HepG2 (cell line): ENCODE measurements around the gene PNKP. TPM values are rescaled to one million over a fixed set of nuclear protein-coding genes. Genes with fewer than 3 reads are reported as not detected.

ENCODE experiments used
- ATAC-seq: fragments of 200-7000 bp; cut with Tn5 transposase; 3 replicates; pipeline ENCODE4 v1.9.1; 2020; ENCODE audit warnings: mild to moderate bottlenecking, moderate library complexity
- BruUV-seq: library from RNA; stranded (reverse); fragments of 400-500 nt; replicated peaks from 2 replicates; lab custom pipeline; 2021; lab: Mats Ljungman, UMichigan
- CTCF ChIA-PET: fragments of 300-600 bp; formaldehyde crosslinking; extraction: SDS; loops from one replicate; lab custom pipeline; 2021; ENCODE audit warnings: low total read pairs, inconsistent platforms, low intra/inter-chr PET ratio; lab: Yijun Ruan, JAX
- POLR2A ChIA-PET: fragments of 350-600 bp; sonication (Branson Sonifier 250); formaldehyde crosslinking; loops from one replicate; lab custom pipeline; 2020; ENCODE audit warnings: antibody characterized with exemption, inconsistent platforms; lab: Yijun Ruan, JAX
- DNase-seq: peaks from one replicate; pipeline ENCODE4 v3.0.0-alpha.2; 2015; ENCODE audit warnings: low spot score
- FAIRE-seq: peaks from 3 replicates; lab custom pipeline; 2011; peaks lifted over from hg19 to GRCh38; lab: Jason Lieb, UNC
- H2AFZ ChIP-seq: one replicate; pipeline ENCODE4 v1.6.1; 2011; ENCODE audit warnings: low read length, inconsistent platforms
- H3K27ac ChIP-seq: fragments of 300-600 bp; 3 replicates; pipeline ENCODE4 v1.8.0; 2011; ENCODE audit warnings: mixed run types, mild to moderate bottlenecking, mixed read lengths, low read length, inconsistent platforms; ENCODE audit not compliant: insufficient read depth; ENCODE audit errors: extremely low read length
- H3K27me3 ChIP-seq, 2 experiments: fragments of 200-600 bp in 1 of 2; 2 replicates in 1 of 2; 3 replicates in 1 of 2; pipeline versions ENCODE4 v1.6.0 to v1.8.0; 2011; ENCODE audit warnings: low read length in 2 of 2, mild to moderate bottlenecking in 2 of 2, moderate library complexity in 2 of 2, inconsistent platforms in 1 of 2; ENCODE audit not compliant: insufficient read depth in 2 of 2, control insufficient read depth in 1 of 2
- H3K36me3 ChIP-seq, 2 experiments: fragments of 200-600 bp in 1 of 2; replicated peaks in 1 of 2; 2 replicates in 1 of 2; 3 replicates in 1 of 2; pipeline versions ENCODE4 v1.5.1 to v1.8.0; 2011; ENCODE audit warnings: low read length in 2 of 2, inconsistent platforms in 1 of 2; ENCODE audit not compliant: insufficient read depth in 2 of 2, control insufficient read depth in 1 of 2
- H3K4me1 ChIP-seq: 2 replicates; pipeline ENCODE4 v1.5.1; 2012; ENCODE audit warnings: low read length, inconsistent platforms; ENCODE audit not compliant: insufficient read depth
- H3K4me2 ChIP-seq: 2 replicates; pipeline ENCODE4 v1.6.0; 2011; ENCODE audit warnings: low read depth, low read length, inconsistent platforms
- H3K4me3 ChIP-seq, 3 experiments: fragments of 200-600 bp in 1 of 3; sonication (generic), shearing (Covaris generic) in 1 of 3; replicated peaks in 1 of 3; 2 replicates each; pipeline ENCODE4 v1.5.1; 2011 to 2016; ENCODE audit warnings: low read length in 3 of 3, inconsistent platforms in 2 of 3, low read depth in 2 of 3, mild to moderate bottlenecking in 2 of 3, control low read depth in 1 of 3, mixed read lengths in 1 of 3; ENCODE audit not compliant: insufficient read depth in 1 of 3
- H3K79me2 ChIP-seq: one replicate; pipeline ENCODE4 v1.6.1; 2011; ENCODE audit warnings: low read length, inconsistent platforms; ENCODE audit not compliant: insufficient read depth
- H3K9ac ChIP-seq: 2 replicates; pipeline ENCODE4 v1.6.0; 2011; ENCODE audit warnings: mild to moderate bottlenecking, low read depth, low read length, inconsistent platforms; ENCODE audit not compliant: insufficient read depth
- H3K9me3 ChIP-seq: 2 replicates; pipeline ENCODE4 v1.5.1; 2012; ENCODE audit warnings: mild to moderate bottlenecking, low read length
- H4K20me1 ChIP-seq: 2 replicates; pipeline ENCODE4 v1.6.0; 2011; ENCODE audit warnings: inconsistent platforms, mild to moderate bottlenecking, low read length, moderate library complexity; ENCODE audit not compliant: insufficient read depth
- AKAP8 ChIP-seq: sonication (generic); formaldehyde crosslinking; IDR thresholded peaks from 2 replicates; pipeline ENCODE4 v1.5.1; 2020; ENCODE audit warnings: mild to moderate bottlenecking, missing genetic modification reagents
- ATAD3A ChIP-seq: sonication (generic); formaldehyde crosslinking; IDR thresholded peaks from 2 replicates; pipeline ENCODE4 v1.4.0; 2020; ENCODE audit warnings: missing genetic modification reagents
- ATRX ChIP-seq: sonication (generic); formaldehyde crosslinking; IDR thresholded peaks from 2 replicates; pipeline ENCODE4 v1.4.0; 2020; ENCODE audit warnings: missing genetic modification reagents, borderline replicate concordance
- DMAP1 ChIP-seq: IDR thresholded peaks from 2 replicates; pipeline ENCODE4 v1.6.1; 2016
- HMG20B ChIP-seq: conservative IDR thresholded peaks from 2 replicates; pipeline ENCODE4 v1.6.1; 2016; ENCODE audit warnings: missing genetic modification reagents, missing compliant biosample characterization
- LCORL ChIP-seq, 2 experiments: fragments of 450-650 bp in 1 of 2; sonication (generic) in 1 of 2; formaldehyde crosslinking in 1 of 2; IDR thresholded peaks; 2 replicates each; pipeline versions ENCODE4 v1.5.0 to v1.6.1; 2017 to 2020; ENCODE audit warnings: antibody characterized with exemption in 1 of 2, missing genetic modification reagents in 1 of 2
- MAZ ChIP-seq, 2 experiments: sonication (generic) in 1 of 2; formaldehyde crosslinking in 1 of 2; IDR thresholded peaks; 2 replicates each; pipeline versions ENCODE4 v1.5.0 to v1.6.1; 2012 to 2020; ENCODE audit warnings: low read depth in 2 of 2, mild to moderate bottlenecking in 2 of 2, borderline replicate concordance in 1 of 2, improper control_type of control experiment in 1 of 2, low read length in 1 of 2, missing genetic modification reagents in 1 of 2, moderate library complexity in 1 of 2
- NR2F1 ChIP-seq, 2 experiments: fragments of 450-650 bp in 1 of 2; formaldehyde crosslinking in 1 of 2; IDR thresholded peaks; 2 replicates each; pipeline versions ENCODE4 v1.5.0 to v1.6.1; 2016 to 2020; ENCODE audit warnings: mild to moderate bottlenecking in 1 of 2, missing compliant biosample characterization in 1 of 2, missing genetic modification reagents in 1 of 2, moderate library complexity in 1 of 2
- PPARG ChIP-seq: conservative IDR thresholded peaks from 2 replicates; pipeline ENCODE4 v1.6.1; 2016; ENCODE audit warnings: missing biosample characterization, missing genetic modification reagents
- RBFOX2 ChIP-seq: fragments of 200-400 bp; formaldehyde crosslinking; IDR thresholded peaks from 2 replicates; pipeline ENCODE4 v1.6.1; 2017; ENCODE audit warnings: low read depth, mild to moderate bottlenecking, low read length
- RELA ChIP-seq: sonication (generic); formaldehyde crosslinking; IDR thresholded peaks from 2 replicates; pipeline ENCODE4 v1.4.0; 2020; ENCODE audit warnings: missing genetic modification reagents
- RFX1 ChIP-seq: fragments of 450-650 bp; IDR thresholded peaks from 2 replicates; pipeline ENCODE4 v1.6.1; 2017
- SP140L ChIP-seq: sonication (generic); formaldehyde crosslinking; IDR thresholded peaks from 2 replicates; pipeline ENCODE4 v1.4.0; 2020; ENCODE audit warnings: missing genetic modification reagents, borderline replicate concordance
- U2AF2 ChIP-seq: fragments of 200-400 bp; formaldehyde crosslinking; IDR thresholded peaks from 2 replicates; pipeline ENCODE4 v1.6.1; 2017; ENCODE audit warnings: low read depth, mild to moderate bottlenecking, low read length
- ZNF557 ChIP-seq: sonication (generic); formaldehyde crosslinking; IDR thresholded peaks from 2 replicates; pipeline ENCODE4 v1.4.0; 2020; ENCODE audit warnings: missing genetic modification reagents
- ZNF570 ChIP-seq: sonication (generic); formaldehyde crosslinking; IDR thresholded peaks from 2 replicates; pipeline ENCODE4 v1.4.0; 2020; ENCODE audit warnings: mild to moderate bottlenecking, missing genetic modification reagents, borderline replicate concordance
- ZNF747 ChIP-seq: sonication (generic); formaldehyde crosslinking; IDR thresholded peaks from 2 replicates; pipeline ENCODE4 v1.8.1; 2023; ENCODE audit warnings: missing genetic modification reagents, mild to moderate bottlenecking, borderline replicate concordance
- WGBS: methylation state at CpG from one replicate; pipeline ENCODE4 v1.1.6; 2017; ENCODE audit warnings: low lambda C conversion rate; 5-methylcytosine and 5-hydroxymethylcytosine counted together
- in situ Hi-C: cut with HindIII; loops from 2 replicates; pipeline ENCODE4 v1.10.0; 2017; ENCODE audit warnings: low pct_unique_long_range_greater_than_20kb; ENCODE audit not compliant: extremely low pct_ligation_motif_present
- intact Hi-C: fragments of 100-400 bp; cut with micrococcal nuclease; formaldehyde crosslinking; loops from one replicate; pipeline ENCODE4 v1.10.0; 2022; ENCODE audit not compliant: unreplicated experiment
- polyA plus RNA-seq, 8 experiments: library from polyadenylated mRNA; depleted of rRNA in 3 of 8; stranded (reverse) in 7 of 8; unstranded in 1 of 8; fragments of >200 nt; fragmentation: Illumina TruSeq in 4 of 8; extraction: Trizol in 4 of 8; gene quantifications; 2 replicates each; pipeline versions ENCODE4 v1.2.1 to v1.2.3, GENCODE V29; 2011 to 2016; ENCODE audit warnings: low read depth in 4 of 8, missing spikeins in 1 of 8, mixed read lengths in 1 of 8; ENCODE audit not compliant: insufficient read depth in 1 of 8
- total RNA-seq, 5 experiments: library from RNA; depleted of rRNA; stranded (reverse); fragments of >200 nt; fragmentation: Illumina TruSeq; extraction: Trizol; gene quantifications; 2 replicates each; pipeline ENCODE4 v1.2.3, GENCODE V29; 2016; ENCODE audit warnings: low read depth in 1 of 5
- TF ChIP-seq, protein P1 (sequence below): sonication (generic); formaldehyde crosslinking; IDR thresholded peaks from 2 replicates; pipeline ENCODE4 v1.8.1; 2022; ENCODE audit warnings: mild to moderate bottlenecking, missing genetic modification reagents
- TF ChIP-seq, protein P2 (sequence below): sonication (generic); formaldehyde crosslinking; IDR thresholded peaks from 2 replicates; pipeline ENCODE4 v1.8.0; 2022; ENCODE audit warnings: mild to moderate bottlenecking, missing genetic modification reagents; ENCODE audit not compliant: insufficient replicate concordance

The PNKP gene
- total and polyA plus RNA-seq, 2 of the 13 experiments (the other 11 are each of a cell fraction or from before 2014, with no cell fraction given) = 12.7 to 27.1 TPM

DNA sequence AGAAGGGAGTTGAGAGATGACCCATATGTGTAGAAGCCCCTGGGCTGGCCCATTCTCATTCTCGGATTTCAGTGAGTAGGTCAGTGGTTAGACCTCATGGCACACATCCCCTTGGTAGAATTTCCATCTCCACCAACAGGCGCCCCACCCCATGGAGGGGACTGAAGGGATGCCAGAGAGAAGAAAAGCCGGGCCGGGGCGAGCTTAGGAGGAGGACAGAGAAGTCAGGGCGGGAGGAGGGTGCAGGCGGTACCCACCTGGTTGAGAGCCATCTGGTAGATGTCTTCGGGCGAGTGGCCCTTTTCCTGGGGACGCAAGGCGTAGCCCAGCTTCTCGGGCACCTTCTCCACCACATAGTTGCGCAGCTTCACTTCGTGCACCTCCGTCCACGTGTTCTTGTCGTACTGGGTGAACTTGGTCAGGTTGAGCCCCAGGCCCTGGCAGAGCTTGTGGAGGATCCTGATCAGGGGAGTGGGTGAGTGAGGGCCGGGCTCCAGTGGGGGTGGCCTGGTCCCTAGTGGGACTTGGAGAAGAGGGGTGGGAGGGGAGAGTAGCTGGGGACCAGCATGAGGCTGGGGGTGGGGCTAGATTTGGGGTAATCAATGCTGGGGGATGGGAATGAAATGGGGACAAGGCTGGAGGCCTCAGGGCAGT lies 26.8 kb upstream of the PNKP start:
- Histone ChIP-seq H4K20me1 (no peaks in the 10 kb centered on the region), H3K27ac (no peak overlapping the region), H3K9me3 (no peaks in the 10 kb centered on the region), H3K79me2 (no peaks in the 10 kb centered on the region), H3K4me3 (no peak overlapping the region), H3K4me2 (no peak overlapping the region), H3K27me3 (peaks cover 9 to 17% of the 10 kb centered on the region in 2 experiments; a peak in 4 of 5 replicates), H3K9ac (no peak overlapping the region), H2AFZ (no peak overlapping the region), H3K36me3 (no peaks in the 10 kb centered on the region), H3K4me1 (peaks cover 18% of the 10 kb centered on the region)
- no peak for FAIRE-seq
- no TSS peak for BruUV-seq
- 52% methylated on average over 12 of the region's 18 CpGs for WGBS
- intact Hi-C loops (no loop called here), in situ Hi-C loops (no loop called here)
- DNase-seq = no peak
- CTCF ChIA-PET = no interaction called here
- POLR2A ChIA-PET = no interaction called here
- ATAC-seq = no peak
- TF ChIP-seq U2AF2 = no peak
- no peak for TF ChIP-seq PPARG (CRISPR knock-in tag)
- no peak for TF ChIP-seq HMG20B (CRISPR knock-in tag)
- no peak for TF ChIP-seq ATAD3A (CRISPR knock-in tag)
- TF ChIP-seq RELA (CRISPR knock-in tag) = no peak
- no peak for TF ChIP-seq MAZ (IDR thresholded peaks at IDR 0.05; ENCODE audit: borderline replicate concordance, low read depth, low read length)
- TF ChIP-seq MAZ (CRISPR knock-in tag; IDR thresholded peaks at IDR 0.05; ENCODE audit: low read depth) = no peak
- no peak for TF ChIP-seq SP140L
- TF ChIP-seq LCORL (IDR thresholded peaks at IDR 0.05) = no peak
- TF ChIP-seq LCORL (CRISPR knock-in tag; IDR thresholded peaks at IDR 0.05) = no peak
- no peak for TF ChIP-seq NR2F1 (CRISPR knock-in tag; IDR thresholded peaks at IDR 0.05)
- TF ChIP-seq, protein P1, sequence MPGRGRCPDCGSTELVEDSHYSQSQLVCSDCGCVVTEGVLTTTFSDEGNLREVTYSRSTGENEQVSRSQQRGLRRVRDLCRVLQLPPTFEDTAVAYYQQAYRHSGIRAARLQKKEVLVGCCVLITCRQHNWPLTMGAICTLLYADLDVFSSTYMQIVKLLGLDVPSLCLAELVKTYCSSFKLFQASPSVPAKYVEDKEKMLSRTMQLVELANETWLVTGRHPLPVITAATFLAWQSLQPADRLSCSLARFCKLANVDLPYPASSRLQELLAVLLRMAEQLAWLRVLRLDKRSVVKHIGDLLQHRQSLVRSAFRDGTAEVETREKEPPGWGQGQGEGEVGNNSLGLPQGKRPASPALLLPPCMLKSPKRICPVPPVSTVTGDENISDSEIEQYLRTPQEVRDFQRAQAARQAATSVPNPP (CRISPR knock-in tag) = no peak
- TF ChIP-seq DMAP1 (CRISPR knock-in tag) = no peak
- TF ChIP-seq RBFOX2 = no peak
- TF ChIP-seq, protein P2, sequence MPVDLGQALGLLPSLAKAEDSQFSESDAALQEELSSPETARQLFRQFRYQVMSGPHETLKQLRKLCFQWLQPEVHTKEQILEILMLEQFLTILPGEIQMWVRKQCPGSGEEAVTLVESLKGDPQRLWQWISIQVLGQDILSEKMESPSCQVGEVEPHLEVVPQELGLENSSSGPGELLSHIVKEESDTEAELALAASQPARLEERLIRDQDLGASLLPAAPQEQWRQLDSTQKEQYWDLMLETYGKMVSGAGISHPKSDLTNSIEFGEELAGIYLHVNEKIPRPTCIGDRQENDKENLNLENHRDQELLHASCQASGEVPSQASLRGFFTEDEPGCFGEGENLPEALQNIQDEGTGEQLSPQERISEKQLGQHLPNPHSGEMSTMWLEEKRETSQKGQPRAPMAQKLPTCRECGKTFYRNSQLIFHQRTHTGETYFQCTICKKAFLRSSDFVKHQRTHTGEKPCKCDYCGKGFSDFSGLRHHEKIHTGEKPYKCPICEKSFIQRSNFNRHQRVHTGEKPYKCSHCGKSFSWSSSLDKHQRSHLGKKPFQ (CRISPR knock-in tag) = no peak
- TF ChIP-seq ATRX (CRISPR knock-in tag) = no peak
- TF ChIP-seq AKAP8 (CRISPR knock-in tag) = no peak
- no peak for TF ChIP-seq ZNF570
- no peak for TF ChIP-seq RFX1
- no peak for TF ChIP-seq ZNF747 (CRISPR knock-in tag)
- TF ChIP-seq ZNF557 = no peak
